ENCODE results near the gene SNAP25. TPM values are rescaled to one million over a fixed set of nuclear protein-coding genes. Genes with fewer than 3 reads are reported as not detected.

The SNAP25 gene
- total RNA-seq, 4 donors from 2014 or later = 0.47 to 5.5 (median 2.3) TPM

GRCh38 chr20:10278412-10278811, 59.8 kb downstream of the SNAP25 start:
- Histone ChIP-seq H3K36me3 (no peaks in the 10 kb centered on the region), H3K27ac (no peak overlapping the region), H3K27me3 (no peaks in the 10 kb centered on the region), H3K4me3 (no peak overlapping the region), H3K9me3 (no peaks in the 10 kb centered on the region), H3K4me1 (no peaks in the 10 kb centered on the region)
- WGBS, 2 donors (ENCODE audit: low coverage in 1 of 2) = 71 to 95% methylated on average over 4 of the region's 4 CpGs
- ATAC-seq = no peak
- TF ChIP-seq CTCF (IDR thresholded peaks at IDR 0.05) (no peak), POLR2AphosphoS5 (IDR thresholded peaks at IDR 0.05) (no peak), POLR2A (IDR thresholded peaks at IDR 0.05) (no peak), EP300 (IDR thresholded peaks at IDR 0.05) (no peak)

DNA sequence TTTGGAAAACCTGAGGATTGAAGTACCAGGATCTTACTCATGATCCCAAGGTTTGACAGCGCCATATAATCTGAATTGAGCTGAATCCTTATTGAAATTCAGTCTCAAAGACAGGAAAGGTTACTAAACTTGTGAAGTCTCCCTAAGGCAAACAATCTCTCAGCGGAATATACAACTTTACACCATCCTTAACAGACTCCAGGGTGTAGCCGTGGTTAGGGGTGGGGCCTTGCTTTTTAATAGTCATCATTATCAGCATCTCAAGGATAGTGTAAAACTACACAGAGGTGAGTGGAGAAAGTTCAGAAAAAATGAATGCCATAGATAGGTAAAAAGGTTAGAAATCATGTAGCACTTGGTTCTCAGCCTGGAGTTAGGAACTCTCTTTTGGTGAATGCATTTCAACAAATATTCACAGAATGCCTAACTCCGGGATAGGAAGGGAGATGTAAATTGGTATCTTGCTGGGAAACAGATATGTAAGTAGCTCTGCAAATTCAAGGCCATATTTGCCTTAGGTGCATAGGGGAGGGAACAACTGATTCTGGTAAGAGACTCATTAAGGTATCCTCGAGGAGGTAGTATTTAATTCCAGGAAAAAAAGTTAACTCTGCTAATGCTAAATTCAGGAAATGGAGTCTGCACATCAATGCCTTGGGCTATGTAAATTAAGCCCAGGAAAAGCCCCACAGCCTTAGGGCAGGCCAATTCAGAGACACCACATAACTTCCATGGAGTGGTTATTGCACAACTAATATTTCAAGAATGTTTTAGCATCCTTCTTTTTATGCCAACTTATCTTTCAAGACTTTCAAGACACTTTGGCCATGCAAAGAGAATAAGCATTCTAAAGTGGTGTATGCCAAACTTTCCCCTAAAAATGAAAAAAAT, 61.6 kb downstream of the SNAP25 start:
- no peak for ATAC-seq
- H3K4me1 ChIP-seq = no peaks in the 10 kb centered on the region
- TF ChIP-seq CTCF (IDR thresholded peaks at IDR 0.05) = no peak
- TF ChIP-seq POLR2AphosphoS5 (IDR thresholded peaks at IDR 0.05) = no peak
- TF ChIP-seq EP300 (IDR thresholded peaks at IDR 0.05) = no peak
- no peak for TF ChIP-seq POLR2A (IDR thresholded peaks at IDR 0.05)
- no peaks in the 10 kb centered on the region for H3K27me3 ChIP-seq
- no peak overlapping the region for H3K27ac ChIP-seq
- WGBS, 2 donors (ENCODE audit: low coverage in 1 of 2) = 65 to 68% methylated on average over 3 of the region's 5 CpGs
- H3K36me3 ChIP-seq = no peaks in the 10 kb centered on the region
- no peaks in the 10 kb centered on the region for H3K9me3 ChIP-seq
- H3K4me3 ChIP-seq = no peak overlapping the region

DNA sequence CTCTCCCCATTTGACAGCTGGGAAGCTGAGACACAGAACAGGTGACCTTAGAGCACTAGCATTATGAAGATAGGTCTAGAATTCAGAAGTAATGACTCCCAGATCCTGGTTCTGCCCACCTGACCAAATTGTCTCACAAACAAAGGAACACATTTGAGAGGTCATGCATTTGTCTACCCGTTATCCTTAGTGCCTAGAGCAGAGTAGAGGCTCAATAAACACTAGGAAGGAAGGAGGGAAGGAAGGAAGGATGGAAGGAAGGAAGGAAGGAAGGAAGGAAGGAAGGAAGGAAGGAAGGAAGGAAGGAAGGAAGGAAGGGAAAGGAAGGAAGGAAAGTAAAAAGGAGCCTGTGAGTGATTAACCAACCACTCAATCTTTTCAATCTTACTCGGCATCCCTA, 63.3 kb downstream of the SNAP25 start:
- H3K9me3 ChIP-seq = no peaks in the 10 kb centered on the region
- no peaks in the 10 kb centered on the region for H3K27me3 ChIP-seq
- H3K36me3 ChIP-seq = no peaks in the 10 kb centered on the region
- no peak for TF ChIP-seq CTCF (IDR thresholded peaks at IDR 0.05)
- no peak for TF ChIP-seq EP300 (IDR thresholded peaks at IDR 0.05)
- no peak for TF ChIP-seq POLR2A (IDR thresholded peaks at IDR 0.05)
- no peak for TF ChIP-seq POLR2AphosphoS5 (IDR thresholded peaks at IDR 0.05)
- no peak overlapping the region for H3K4me3 ChIP-seq
- no peak for ATAC-seq
- H3K27ac ChIP-seq = no peak overlapping the region
- no peaks in the 10 kb centered on the region for H3K4me1 ChIP-seq
- WGBS, 2 donors (ENCODE audit: low coverage in 1 of 2) = 69 to 83% methylated on average over 1 to 2 of the region's 2 CpGs

- no peak for TF ChIP-seq POLR2AphosphoS5 (IDR thresholded peaks at IDR 0.05)
- TF ChIP-seq POLR2A (IDR thresholded peaks at IDR 0.05) = no peak
- TF ChIP-seq EP300 (IDR thresholded peaks at IDR 0.05) = no peak
- no peak for TF ChIP-seq CTCF (IDR thresholded peaks at IDR 0.05)
These were observed 64.4 kb downstream of the SNAP25 start for GRCh38 chr20:10282979-10283456.

GRCh38 chr20:10286356-10286755, 67.7 kb downstream of the SNAP25 start:
- WGBS, 2 donors (ENCODE audit: low coverage in 1 of 2) = 66 to 80% methylated on average over 2 to 4 of the region's 4 CpGs
- Histone ChIP-seq H3K9me3 (no peaks in the 10 kb centered on the region), H3K4me1 (no peaks in the 10 kb centered on the region), H3K27ac (no peak overlapping the region), H3K27me3 (no peaks in the 10 kb centered on the region), H3K4me3 (no peak overlapping the region), H3K36me3 (no peaks in the 10 kb centered on the region)
- TF ChIP-seq POLR2A (IDR thresholded peaks at IDR 0.05) (no peak), CTCF (IDR thresholded peaks at IDR 0.05) (no peak), POLR2AphosphoS5 (IDR thresholded peaks at IDR 0.05) (no peak), EP300 (IDR thresholded peaks at IDR 0.05) (no peak)
- no peak for ATAC-seq

More at GRCh38 chr20:10282979-10283456, 64.4 kb downstream of the SNAP25 start:
- Histone ChIP-seq H3K4me1 (no peaks in the 10 kb centered on the region), H3K4me3 (no peak overlapping the region), H3K27me3 (no peaks in the 10 kb centered on the region), H3K36me3 (no peaks in the 10 kb centered on the region), H3K9me3 (no peaks in the 10 kb centered on the region), H3K27ac (no peak overlapping the region)
- 77 to 81% methylated on average over 2 to 4 of the region's 4 CpGs for whole genome bisulfite sequencing, 2 donors (ENCODE audit: low coverage in 1 of 2)
- ATAC-seq = no peak
